GM23338 (cell line): ENCODE results near the gene ABCB11. TPM values are rescaled to one million over a fixed set of nuclear protein-coding genes. Genes with fewer than 3 reads are reported as not detected.

ENCODE experiments used
- CREB1 ChIP-seq: fragments of 250-450 bp; sonication (Bioruptor Pico); IDR thresholded peaks from 2 replicates; pipeline ENCODE4 v1.5.0; 2020; ENCODE audit warnings: low read depth, mild to moderate bottlenecking, moderate library complexity
- EZH2phosphoT487 ChIP-seq: fragments of 200-600 bp; sonication (generic); IDR thresholded peaks from one replicate; pipeline ENCODE4 v1.8.1; 2018; ENCODE audit warnings: antibody characterized with exemption; ENCODE audit not compliant: unreplicated experiment
- JUNB ChIP-seq: IDR thresholded peaks from one replicate; pipeline ENCODE4 v1.6.1; 2016; ENCODE audit warnings: antibody characterized with exemption; ENCODE audit not compliant: unreplicated experiment
- NANOG ChIP-seq: IDR thresholded peaks from 2 replicates; pipeline ENCODE4 v1.6.1; 2016; ENCODE audit warnings: antibody characterized with exemption, borderline replicate concordance
- REST ChIP-seq: IDR thresholded peaks from one replicate; pipeline ENCODE4 v1.6.1; 2018; ENCODE audit warnings: antibody characterized with exemption; ENCODE audit not compliant: unreplicated experiment
- STAT1 ChIP-seq: IDR thresholded peaks from one replicate; pipeline ENCODE4 v1.6.1; 2016; ENCODE audit warnings: antibody characterized with exemption; ENCODE audit not compliant: unreplicated experiment
- ZNF462 ChIP-seq: fragments of 250-450 bp; sonication (Bioruptor Pico); IDR thresholded peaks from 2 replicates; pipeline ENCODE4 v1.5.0; 2020; ENCODE audit warnings: mild to moderate bottlenecking, moderate library complexity
- polyA plus RNA-seq: library from polyadenylated mRNA; unstranded; fragments of >200 nt; fragmentation: Nextera tagmentation; extraction: Ambion mirVana; gene quantifications from 2 replicates; pipeline ENCODE4 v1.2.1, GENCODE V29; 2016
- total RNA-seq: library from RNA; depleted of rRNA; stranded (reverse); fragments of >200 nt; shearing (Covaris generic); gene quantifications from 2 replicates; pipeline ENCODE4 v1.2.3, GENCODE V29; 2014

Gene ABCB11
- total and polyA plus RNA-seq, 2 experiments from 2014 or later = not detected

GRCh38 chr2:169049142-169049541, 18.0 kb upstream of the ABCB11 start (continued):
- TF ChIP-seq ZNF462 (CRISPR knock-in tag) (no peak), REST (no peak), EZH2phosphoT487 (no peak), CREB1 (CRISPR knock-in tag) (no peak), STAT1 (no peak), JUNB (no peak), NANOG (no peak)
